HCT116 (cell line): ENCODE data around the gene ZDHHC18.

Experiments
- CTCF ChIP-seq, 3 experiments: fragments of 200-600 bp in 1 of 3; sonication (generic) in 1 of 3; IDR thresholded peaks in 2 of 3; conservative IDR thresholded peaks in 1 of 3; 2 replicates each; pipeline ENCODE4 v1.5.1; 2012 to 2017; ENCODE audit warnings: low read depth in 2 of 3, low read length in 2 of 3, antibody characterized with exemption in 1 of 3, borderline replicate concordance in 1 of 3, control low read depth in 1 of 3, mild to moderate bottlenecking in 1 of 3, mixed read lengths in 1 of 3, mixed run types in 1 of 3, moderate library complexity in 1 of 3; ENCODE audit not compliant: insufficient read depth in 1 of 3
- EZH2 ChIP-seq: fragments of 200-600 bp; sonication (generic); IDR thresholded peaks from 2 replicates; pipeline ENCODE4 v1.6.1; 2017; ENCODE audit warnings: antibody characterized with exemption, mixed run types
- EZH2phosphoT487 ChIP-seq: fragments of 200-600 bp; IDR thresholded peaks from 2 replicates; pipeline ENCODE4 v1.6.1; 2018; ENCODE audit warnings: antibody characterized with exemption, borderline replicate concordance
- POLR2A ChIP-seq: IDR thresholded peaks from 2 replicates; pipeline ENCODE4 v1.7.0; 2011; ENCODE audit warnings: borderline replicate concordance; ENCODE audit not compliant: insufficient read depth, insufficient read length; ENCODE audit errors: extremely low read depth
- POLR2AphosphoS5 ChIP-seq: IDR thresholded peaks from 2 replicates; pipeline ENCODE4 v1.6.1; 2011; ENCODE audit warnings: mild to moderate bottlenecking, low read depth, low read length, moderate library complexity
- RAD21 ChIP-seq: IDR thresholded peaks from 2 replicates; pipeline ENCODE4 v1.6.1; 2012; ENCODE audit warnings: low read depth, mild to moderate bottlenecking
- TCF7L2 ChIP-seq: IDR thresholded peaks from 2 replicates; pipeline ENCODE4 v1.7.0; 2011; ENCODE audit warnings: borderline replicate concordance, inconsistent platforms; ENCODE audit not compliant: insufficient read depth, insufficient read length; ENCODE audit errors: extremely low read depth

- TF ChIP-seq POLR2AphosphoS5: no peak
- TF ChIP-seq CTCF (IDR thresholded peaks at IDR 0.05 in 2 of 3, conservative IDR thresholded peaks at IDR 0.05 in 1 of 3; ENCODE audit: borderline replicate concordance in 1 of 3, insufficient read depth in 1 of 3, low read depth in 2 of 3, low read length in 2 of 3): no peak
- TF ChIP-seq EZH2phosphoT487: no peak
- no peak for TF ChIP-seq EZH2
- TF ChIP-seq POLR2A: no peak
- TF ChIP-seq RAD21: no peak
- TF ChIP-seq TCF7L2: no peak
Measured at GRCh38 chr1:26829184-26829911, 2.9 kb downstream of the ZDHHC18 start.
